HG03280 (cell line): ENCODE results near the gene ZNF543.
A peak's percentile ranks its signal among the peaks of the same experiment; 100 is the strongest.
"Not testable (repeated sequence)": the region's sequence is repeated elsewhere in the genome, so short reads cannot be mapped to it uniquely, and the experiment has no call there.

ENCODE experiments used
- ATAC-seq: cut with Tn5 transposase; IDR thresholded peaks from one replicate; pipeline ENCODE4 v1.9.1; 2021; ENCODE audit warnings: mild to moderate bottlenecking, moderate library complexity; ENCODE audit not compliant: unreplicated experiment

The ZNF543 gene

DNA sequence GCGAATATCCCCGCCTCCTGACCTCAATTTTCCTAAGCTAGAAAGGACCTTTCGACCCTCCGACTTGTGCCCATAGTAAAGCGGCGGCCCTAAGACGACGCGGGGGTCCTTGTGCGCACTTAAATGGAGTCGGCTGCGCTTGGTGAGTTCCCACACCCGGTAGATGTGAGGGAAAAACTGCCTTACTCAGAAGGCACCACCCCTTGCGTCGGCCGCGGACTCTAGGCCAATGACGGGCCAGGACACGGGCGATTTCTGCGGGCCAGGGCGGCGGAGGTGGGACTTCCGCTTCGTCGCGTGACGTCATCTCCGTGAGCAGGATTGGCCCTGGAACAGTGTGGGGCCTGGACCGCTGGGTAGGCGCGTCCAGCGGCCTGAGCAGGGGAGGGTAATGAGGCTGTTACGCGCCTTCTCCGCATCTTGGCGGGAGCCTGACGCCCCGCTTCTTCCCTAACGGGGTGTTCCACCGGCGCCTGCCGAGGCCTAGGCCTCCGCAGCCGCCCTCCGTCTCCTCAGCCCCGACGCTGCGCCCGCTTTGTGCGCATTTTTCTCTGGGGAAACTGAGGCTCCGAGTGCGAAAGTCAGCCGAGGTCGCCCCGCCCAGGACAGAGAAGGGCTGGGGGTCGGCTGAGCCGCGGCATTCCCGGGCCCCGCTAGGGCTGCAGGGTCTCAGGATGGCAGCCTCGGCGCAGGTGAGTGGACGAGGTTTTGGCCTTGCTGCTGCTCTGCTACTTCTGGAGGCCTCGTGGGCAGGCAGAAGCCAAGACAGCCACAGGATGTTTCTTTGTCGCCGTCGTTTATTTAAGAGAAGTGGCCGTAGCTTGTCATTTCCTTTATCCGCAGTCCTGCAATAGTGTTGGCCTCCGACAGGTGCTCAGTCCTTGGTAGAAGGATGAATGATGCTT lies at the start of gene ZNF543:
Gene ZNF543, plus strand, starts transcription at position 293 of the 905 bp plus-strand sequence. Its CDS starts 382 bp downstream, at position 675.
- ATAC-seq: peak; percentile 99

DNA sequence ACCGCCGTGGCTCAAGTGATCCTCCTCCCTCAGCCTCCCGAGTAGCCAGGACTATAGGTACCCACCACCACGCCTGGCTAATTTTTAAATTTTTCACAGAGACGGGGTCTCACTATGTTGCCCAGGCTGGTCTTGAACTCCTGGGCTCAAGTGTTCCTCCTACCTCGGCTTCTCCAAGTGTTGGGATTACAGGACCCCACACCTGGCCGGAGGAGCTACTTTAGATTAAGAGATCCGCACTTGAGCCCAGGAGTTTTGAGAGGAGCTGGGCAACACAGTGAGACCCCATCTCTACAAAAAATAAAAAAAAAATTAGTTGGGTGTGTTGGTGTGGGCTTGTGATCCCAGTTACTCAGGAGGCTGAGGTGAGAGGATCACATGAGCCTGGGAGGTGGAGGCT lies 49.0 kb upstream of the ZNF543 start:
- ATAC-seq: no peak

DNA sequence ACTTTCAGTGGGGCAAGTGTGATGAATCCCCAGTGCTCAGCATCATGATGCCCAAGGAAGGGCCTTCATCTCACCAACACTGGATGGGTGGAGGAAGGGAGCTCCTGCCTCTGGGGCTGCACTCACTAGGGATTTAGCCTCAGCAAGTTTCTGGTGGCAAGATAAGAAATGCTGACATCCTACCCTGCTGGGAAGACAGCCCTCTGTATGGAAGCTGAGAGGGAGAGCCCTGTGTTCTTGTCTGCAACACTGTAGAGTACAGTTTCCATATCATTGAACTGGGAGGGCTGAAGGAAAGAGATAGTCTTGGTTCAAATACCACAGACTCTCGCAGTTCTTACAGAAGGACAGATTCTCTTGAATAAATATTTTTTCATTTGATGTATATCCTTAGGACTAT lies 47.3 kb upstream of the ZNF543 start:
- no peak for ATAC-seq

DNA sequence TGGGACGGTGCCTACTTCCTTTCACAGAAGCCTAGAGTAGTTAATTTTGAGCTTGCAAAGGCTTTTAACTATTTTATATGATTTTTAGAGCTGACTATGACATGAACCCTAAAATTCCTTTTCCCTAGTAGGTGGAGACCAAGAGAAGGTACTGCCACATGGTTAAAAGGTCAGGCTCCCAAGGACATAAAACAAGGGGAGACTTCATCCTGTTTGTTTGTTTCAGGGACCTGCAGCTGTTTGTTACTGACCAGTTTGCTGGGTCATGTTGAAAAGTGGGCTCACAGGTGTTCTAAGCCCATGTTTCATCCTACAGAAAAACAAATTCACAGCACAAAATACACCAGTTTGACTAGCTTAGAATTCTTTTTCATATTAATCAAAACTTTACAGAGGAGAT lies 43.8 kb upstream of the ZNF543 start:
- no peak for ATAC-seq

DNA sequence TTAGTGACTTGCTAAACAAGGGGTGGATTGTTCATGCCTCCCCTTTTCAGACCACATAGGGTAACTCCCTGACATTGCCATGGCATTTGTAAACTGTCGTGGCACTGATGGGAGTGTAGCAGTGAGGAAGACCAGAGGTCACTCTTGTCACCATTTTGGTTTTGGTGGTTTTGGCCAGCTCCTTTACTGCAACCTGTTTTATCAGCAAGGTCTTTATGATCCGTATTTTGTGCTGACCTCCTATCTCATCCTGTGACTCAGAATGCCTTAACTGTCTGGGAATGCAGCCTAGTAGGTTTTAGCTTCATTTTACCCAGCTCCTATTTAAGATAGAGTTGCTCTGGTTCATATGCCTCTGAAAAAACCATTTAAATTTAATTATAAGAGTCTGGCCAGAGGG lies 41.8 kb upstream of the ZNF543 start:
- not testable (repeated sequence) for ATAC-seq

DNA sequence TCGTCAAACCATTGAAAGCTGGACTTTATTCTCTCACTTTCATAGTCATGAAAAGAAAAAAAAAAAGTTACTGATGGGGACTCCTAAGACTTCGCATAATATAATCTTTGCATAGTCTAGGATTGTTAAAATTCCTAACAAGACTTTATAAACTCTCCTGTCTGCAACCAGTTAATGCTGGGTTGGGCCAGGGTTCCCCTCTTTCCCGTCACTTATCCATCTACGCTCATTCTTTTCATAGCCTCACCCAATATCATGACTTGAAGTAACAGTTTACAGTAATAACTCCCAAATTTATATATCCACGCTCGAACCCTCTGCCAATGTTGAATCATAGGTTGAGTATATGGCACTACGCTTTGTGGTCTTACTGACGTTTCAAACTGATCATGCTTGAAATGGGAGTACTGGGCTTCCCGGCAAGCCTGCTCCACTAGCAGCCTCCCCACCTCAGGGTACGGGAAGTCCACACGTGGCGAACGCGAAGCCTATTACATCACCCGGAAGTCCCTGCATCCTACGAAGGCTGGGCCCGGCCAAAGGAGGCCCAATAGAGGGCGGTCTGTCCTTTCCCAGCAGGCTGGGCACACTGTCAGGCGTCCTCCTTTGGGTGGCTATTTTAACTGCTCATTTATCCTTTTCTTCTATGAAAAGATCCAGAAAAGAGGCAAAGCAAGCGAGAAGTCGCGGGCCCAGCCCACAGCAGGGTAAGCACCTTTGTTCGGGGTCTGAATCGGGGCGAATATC lies 40.7 kb upstream of the ZNF543 start:
- peak; percentile 68 for ATAC-seq

DNA sequence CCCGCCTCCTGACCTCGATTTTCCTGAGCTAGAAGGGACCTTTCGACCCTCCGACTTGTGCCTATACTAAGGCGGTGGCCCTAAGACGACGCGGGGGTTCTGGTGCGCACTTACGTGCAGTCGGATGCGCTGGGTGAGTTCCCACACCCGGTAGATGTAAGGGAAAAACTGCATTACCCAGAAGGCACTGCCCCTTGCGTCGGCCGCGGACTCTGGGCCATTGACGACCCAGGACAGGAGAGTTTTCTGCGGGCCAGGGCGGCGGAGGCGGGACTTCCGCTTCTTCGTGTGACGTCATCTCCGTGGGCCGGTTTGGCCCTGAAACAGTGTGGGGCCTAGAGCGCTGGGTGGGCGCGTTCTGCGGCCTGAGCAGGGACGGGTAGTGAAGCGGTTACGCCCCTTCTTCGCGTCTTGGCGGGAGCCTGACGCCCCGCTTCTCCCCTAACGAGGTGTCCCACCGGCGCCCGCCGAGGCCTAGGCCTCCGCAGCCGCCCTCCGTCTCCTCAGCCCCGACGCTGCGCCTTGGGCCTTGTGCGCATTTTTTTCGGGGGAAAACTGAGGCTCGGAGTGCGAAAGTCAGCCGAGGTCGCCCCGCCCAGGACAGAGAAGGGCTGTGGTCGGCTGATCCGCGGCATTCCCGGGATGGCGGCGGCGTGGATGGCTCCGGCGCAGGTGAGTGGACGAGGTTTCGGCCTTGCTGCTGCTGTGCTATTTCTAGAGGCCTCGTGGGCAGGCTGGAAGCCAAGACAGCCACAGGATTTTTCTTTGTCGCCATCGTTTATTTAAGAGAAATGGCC lies 39.9 kb upstream of the ZNF543 start, which contains the start of gene ZNF460:
Gene ZNF460, plus strand, starts transcription at position 321 of the 797 bp plus-strand sequence. Its CDS starts 322 bp downstream, at position 643.
- ATAC-seq: peak; percentile 76

DNA sequence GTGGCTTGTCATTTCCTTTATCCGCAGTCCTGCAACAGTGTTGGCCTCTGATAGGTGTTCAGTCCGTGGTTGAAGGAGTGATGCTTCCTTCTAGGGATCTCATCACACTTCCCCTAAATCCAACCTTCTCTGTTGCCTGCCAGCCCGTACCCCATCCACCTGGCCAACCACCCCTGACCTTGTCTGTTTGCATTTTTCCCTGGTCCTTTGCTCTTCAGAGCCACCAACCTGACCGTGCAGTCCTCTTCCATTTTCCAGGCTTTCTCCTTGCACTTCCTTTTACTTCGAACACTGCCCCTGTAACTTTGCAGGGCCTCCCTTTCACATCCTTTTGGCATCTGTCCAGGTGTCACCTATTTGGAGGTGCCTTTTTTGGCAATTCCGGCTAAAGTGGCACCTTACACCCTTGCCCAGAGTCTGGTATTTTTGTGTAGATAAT lies 39.3 kb upstream of the ZNF543 start:
- ATAC-seq: no peak

DNA sequence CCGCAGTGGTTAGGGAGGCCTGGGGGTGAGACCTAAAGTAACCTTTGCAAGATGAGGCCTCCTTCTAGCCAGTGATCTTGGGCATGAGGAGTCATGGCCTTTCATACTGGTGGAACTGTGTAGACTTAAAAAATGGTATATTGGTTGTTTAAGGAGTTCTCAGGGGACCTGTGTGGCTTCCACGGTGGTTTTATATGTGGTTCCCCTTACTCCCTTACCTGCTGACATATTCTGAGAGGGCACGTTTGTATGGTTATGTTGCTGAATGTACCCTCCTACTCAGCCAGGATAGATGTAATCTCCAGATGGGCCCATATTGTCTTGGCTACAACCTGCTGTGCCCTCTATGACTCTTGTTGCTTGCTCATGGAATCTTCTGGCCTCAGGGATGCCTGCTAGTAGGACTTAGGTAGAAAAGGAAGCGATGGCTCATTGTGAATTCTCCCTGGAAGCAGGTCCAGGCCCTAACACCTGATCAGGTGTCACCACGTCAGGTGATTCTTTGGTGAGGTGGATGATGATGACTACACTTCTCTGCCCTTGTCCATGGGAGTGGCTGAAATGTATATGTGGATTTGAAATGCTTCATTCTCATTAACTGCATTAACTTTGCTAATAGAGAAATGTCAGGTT lies 38.1 kb upstream of the ZNF543 start:
- ATAC-seq: no peak

DNA sequence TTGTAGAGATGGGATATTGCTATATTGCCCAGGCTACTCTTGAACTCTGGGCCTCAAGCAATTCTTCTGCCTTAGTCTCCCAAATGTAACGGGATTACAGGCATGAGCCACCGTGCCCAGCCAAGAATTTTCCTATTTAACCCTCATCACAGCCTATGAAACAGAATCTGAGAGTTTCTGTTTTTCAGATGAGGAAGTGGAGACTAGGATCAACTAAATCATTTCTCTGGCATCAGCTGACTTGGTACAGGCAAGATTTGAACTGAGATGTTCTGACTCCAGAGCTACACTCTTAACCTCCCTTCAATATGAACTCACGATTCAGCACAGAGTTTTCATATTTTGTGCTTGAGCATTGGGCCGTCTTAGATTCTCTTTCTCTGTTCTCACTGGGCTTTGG lies 31.9 kb upstream of the ZNF543 start:
- no peak for ATAC-seq

DNA sequence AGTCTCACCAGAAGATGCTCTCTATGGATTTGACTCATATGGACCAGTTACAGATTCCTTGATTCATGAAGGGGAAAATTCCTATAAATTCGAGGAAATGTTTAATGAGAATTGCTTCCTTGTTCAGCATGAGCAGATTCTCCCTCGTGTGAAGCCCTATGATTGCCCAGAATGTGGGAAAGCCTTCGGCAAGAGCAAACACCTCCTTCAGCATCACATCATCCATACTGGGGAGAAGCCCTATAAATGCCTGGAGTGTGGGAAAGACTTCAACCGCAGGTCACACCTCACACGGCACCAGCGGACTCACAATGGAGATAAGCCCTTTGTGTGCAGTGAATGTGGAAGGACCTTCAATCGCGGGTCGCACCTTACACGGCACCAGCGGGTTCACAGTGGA lies 29.3 kb upstream of the ZNF543 start:
- ATAC-seq: no peak

DNA sequence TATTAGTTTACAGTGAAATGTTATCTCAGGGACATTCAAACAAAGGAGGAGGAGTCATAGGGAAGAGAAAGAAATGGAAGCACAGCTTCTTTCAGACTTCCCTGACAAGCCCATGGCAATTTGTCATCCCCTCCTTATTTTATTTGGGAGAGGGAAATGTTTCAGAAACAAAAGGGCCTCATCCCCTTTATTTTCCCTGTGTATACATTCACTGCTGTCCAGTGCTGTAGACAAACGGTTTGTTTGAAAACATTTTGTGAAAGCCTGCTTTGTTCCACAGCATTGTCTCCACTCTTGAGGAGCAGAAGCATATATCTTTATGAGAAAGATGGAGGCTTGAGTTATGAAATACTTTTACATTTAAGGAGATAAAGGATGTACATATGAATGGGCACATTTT lies 27.7 kb upstream of the ZNF543 start:
- no peak for ATAC-seq

DNA sequence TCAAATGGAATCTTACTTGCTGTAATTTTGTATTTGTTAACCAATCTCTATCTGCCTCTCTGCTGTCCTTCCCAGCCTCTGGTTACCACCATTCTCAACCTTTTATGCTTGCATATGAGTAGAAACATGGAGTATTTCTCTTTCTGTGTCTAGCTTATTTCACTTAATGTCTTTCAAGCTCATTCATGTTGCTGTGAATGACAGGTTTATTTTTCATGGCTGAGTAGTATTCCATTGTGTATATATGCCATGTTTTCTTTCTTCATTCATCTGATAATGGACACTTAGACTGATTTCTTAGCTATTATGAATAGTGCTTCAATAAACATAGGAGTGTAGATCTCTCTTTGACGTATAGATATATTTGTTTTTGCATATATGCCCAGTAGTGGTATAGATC lies 26.6 kb upstream of the ZNF543 start:
- no peak for ATAC-seq

DNA sequence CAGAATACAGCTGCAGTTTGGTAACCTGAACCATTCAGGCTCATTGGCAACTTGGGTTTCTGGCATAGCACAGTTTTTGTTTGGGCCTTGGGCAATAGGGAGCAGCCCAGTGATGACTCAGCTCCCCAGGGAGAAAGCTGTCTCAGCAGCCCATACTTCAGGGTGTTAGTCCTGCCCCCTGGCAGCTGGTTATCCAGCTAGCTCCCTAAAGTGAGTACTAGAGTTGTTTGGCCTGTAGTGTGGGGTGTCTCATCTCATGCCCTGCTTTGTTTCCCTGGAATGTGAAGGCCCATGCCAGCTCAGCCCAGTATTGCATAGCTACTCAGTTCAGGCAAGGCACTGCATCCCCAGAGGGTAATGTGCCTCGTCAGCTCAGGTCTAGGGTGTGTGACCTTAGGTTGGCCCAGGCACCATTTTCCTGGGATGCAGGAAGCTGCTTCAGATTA lies 18.2 kb upstream of the ZNF543 start:
- ATAC-seq: no peak

DNA sequence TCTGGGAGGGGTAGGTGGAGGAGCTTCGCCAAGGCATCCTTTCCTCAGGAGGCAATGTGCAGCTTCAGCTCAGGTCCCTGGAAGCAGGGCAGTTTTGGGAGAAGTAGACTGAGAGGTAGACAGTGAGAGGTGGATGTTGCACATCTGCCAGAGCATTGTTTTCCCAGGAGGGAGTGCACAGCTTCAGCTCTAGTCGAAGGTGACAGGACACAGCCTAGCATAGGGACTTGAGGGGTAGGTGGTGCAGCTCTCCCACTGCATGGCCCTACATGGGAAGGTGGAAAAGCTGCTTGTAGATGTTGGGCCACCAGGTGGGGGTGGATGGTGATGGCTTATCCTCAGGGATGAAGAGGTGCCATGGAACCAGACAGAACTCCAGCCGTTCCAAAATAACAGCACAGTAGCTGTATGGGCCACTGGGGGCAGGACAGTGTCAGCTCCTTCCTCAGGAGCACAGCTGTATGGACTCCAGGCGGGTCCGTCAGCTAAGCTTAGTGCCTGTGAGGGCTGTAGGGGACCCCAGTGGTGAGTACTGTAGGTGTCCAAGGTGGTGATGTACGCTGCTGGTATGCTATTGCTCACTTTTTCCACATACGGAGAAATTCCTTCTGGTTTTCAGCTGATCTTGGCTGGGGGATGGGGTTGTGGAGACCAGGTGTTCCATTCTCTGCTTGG lies 17.4 kb upstream of the ZNF543 start:
- no peak for ATAC-seq

DNA sequence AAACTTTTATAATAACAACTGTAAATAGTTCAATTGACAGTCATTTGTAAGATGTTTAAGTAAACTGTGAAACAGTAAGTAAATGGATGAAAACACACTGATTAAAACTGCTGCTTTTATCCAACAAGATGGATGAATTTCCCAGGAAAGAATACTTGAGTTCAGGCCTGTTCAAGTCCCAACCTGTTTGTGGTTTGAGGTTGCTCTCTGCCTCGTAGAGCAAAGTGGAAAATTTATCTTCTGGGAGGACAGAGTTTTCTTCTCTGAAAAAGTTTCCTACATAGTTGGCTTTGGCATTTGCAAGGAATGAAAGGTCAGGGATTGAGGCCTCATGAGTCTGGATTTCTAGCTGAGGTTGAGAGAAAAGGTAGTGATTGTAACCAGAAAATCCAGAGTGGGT lies 15.2 kb upstream of the ZNF543 start:
- no peak for ATAC-seq

DNA sequence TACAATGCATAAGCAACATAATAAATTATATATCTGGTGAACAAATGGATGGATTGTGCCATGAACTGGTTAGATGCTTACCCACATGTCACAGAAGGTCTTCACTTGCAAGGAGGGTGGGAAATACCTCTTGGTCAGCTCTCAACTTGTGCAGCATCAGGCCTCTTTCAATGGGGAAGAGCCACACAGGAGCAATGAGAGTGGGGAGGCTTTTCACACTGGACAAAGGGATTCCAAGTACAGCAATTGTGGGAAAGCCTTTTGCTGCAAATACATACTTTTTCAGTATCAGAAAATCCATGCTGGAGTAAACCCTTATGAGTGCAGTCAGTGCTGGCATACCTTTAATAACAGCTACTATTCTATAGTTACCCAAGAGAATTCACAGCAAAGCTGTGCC lies 11.8 kb upstream of the ZNF543 start:
- ATAC-seq: no peak

DNA sequence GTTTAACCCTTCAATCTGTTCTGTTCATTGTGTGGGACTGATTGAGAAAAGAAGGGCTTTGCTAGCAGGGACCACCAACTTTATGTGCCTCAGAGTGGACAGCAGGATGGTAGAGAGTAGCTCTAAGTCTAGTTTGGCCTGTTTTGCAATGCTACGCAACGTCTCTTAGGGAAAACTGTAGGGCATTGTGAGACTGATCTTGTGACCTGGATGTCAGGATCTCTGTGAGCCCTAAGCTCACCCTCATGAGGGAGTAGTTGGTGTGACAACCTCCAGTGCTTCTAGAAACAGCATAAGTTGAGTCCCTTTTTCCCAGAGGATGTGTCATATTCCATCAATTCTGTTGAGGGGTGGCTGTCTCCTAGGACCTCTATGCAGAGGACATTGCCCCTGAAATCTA lies 9.5 kb upstream of the ZNF543 start:
- ATAC-seq: no peak

DNA sequence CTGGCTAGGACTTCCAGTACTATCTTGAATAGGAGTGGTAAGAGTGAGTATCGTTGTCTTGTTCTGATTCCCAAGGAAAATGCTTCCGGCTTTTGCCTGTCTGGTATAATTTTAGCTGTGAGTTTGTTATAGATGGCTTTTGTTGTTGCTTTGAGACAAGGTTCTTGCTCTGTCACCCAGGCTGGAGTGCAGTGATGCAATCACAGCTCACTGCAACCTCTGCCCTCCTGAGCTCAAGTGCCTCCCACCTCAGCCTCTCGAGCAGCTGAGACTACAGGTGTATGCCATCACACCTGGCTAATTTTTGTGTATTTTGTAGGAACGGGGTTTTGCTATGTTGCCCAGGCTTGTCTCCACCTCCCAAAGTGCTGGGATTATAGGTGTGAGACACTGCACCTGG lies 6.1 kb upstream of the ZNF543 start:
- ATAC-seq: no peak

DNA sequence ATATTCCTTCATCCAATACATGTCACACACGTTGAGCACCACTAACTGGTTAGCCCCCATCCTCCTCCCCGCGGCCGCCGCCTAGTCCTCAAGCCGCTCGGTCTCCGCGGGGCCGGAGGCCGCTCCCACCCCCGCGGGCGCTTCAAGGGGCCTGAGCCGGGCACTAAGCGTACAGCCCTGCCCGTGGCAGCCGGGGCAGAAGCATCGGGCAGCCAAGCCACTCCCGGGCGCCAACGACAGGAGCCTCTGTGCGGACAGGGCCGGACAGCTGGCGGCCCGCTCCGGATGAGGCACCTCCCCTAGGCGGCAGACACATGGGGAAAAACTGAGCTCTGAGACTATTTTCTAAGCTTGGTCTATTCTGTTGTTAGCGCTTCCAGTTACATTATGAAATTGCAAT lies 2.8 kb upstream of the ZNF543 start:
- ATAC-seq: no peak
